GM19452 (cell line): ENCODE results near the gene CFL1.

Experiments used
- ATAC-seq: cut with Tn5 transposase; IDR thresholded peaks from one replicate; pipeline ENCODE4 v1.9.1; 2021; ENCODE audit not compliant: unreplicated experiment

The CFL1 gene

GRCh38 chr11:65808744-65809341 lies 49.1 kb downstream of the CFL1 start:
- ATAC-seq, result no peak

DNA sequence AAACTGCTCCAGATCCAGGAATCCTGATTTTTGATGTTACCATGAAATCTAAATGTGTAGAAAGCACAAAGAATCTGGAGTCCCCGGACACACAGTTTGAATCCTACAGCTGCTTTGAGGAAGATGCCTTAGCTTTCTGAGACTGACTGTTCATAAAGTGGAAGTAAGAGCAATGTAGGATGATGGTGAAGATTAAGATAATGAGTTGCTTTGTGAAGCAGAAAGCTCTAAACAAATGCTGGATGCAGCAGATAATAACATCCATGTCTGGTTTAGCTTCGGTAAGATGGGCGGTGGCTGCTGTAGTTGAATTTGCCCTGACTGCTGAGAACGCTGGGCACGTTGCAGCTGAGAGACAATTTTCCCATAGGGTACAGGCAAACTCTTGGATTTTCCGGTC lies 51.0 kb downstream of the CFL1 start:
- no peak for ATAC-seq
